Brain microvascular endothelial cell (primary cell): ENCODE results near the gene ARHGEF16.
A peak's percentile ranks its signal among the peaks of the same experiment; 100 is the strongest.

Experiments
- DNase-seq: peaks from one replicate; pipeline ENCODE4 v3.0.0-alpha.2; 2020
- H3K27ac ChIP-seq: fragments of 250-450 bp; sonication (Bioruptor Pico); 2 replicates; pipeline ENCODE4 v1.5.1; 2020; ENCODE audit warnings: mild to moderate bottlenecking, moderate library complexity
- H3K27me3 ChIP-seq: fragments of 250-450 bp; sonication (Bioruptor Pico); replicated peaks from 2 replicates; pipeline ENCODE4 v1.5.1; 2020; ENCODE audit warnings: mild to moderate bottlenecking
- H3K36me3 ChIP-seq: fragments of 250-450 bp; sonication (Bioruptor Pico); replicated peaks from 2 replicates; pipeline ENCODE4 v1.5.1; 2020; ENCODE audit warnings: mild to moderate bottlenecking
- H3K4me3 ChIP-seq: 2 replicates; pipeline ENCODE4 v1.5.1; 2011; ENCODE audit warnings: low read depth, mild to moderate bottlenecking, control low read depth, low read length, moderate library complexity
- in situ Hi-C: cut with HindIII; loops from 2 replicates; pipeline ENCODE4 v1.10.0; 2017; ENCODE audit warnings: low sequenced_read_pairs, low pct_ligation_motif_present
- TF ChIP-seq, protein P1 (sequence below): IDR thresholded peaks from 2 replicates; pipeline ENCODE4 v1.5.1; 2011; ENCODE audit warnings: low read depth, mild to moderate bottlenecking, moderate library complexity, low read length, control low read depth, inconsistent platforms; ENCODE audit errors: missing control alignments

ARHGEF16 gene

DNA sequence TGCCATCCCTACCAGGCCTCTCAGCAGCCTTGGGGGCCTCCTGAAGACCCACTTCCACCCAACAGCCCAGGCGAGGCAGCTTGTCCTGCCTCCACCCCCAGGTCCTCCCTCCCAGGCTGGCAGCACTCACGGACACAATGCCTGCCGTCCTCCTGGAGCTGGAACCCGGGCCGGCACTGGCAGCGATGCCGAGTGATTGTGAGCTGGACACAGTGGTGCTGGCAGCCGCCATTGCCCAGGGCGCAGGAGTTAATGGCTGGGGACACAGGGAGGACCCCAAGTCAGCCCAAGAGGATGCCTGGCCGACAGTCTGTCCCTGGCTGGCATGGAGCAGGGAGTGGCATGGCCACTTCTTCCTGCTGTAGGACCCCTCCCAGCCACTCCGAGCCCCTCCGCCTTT is 60.8 kb downstream of the ARHGEF16 start:
- no peak for DNase-seq
- TF ChIP-seq, protein P1, sequence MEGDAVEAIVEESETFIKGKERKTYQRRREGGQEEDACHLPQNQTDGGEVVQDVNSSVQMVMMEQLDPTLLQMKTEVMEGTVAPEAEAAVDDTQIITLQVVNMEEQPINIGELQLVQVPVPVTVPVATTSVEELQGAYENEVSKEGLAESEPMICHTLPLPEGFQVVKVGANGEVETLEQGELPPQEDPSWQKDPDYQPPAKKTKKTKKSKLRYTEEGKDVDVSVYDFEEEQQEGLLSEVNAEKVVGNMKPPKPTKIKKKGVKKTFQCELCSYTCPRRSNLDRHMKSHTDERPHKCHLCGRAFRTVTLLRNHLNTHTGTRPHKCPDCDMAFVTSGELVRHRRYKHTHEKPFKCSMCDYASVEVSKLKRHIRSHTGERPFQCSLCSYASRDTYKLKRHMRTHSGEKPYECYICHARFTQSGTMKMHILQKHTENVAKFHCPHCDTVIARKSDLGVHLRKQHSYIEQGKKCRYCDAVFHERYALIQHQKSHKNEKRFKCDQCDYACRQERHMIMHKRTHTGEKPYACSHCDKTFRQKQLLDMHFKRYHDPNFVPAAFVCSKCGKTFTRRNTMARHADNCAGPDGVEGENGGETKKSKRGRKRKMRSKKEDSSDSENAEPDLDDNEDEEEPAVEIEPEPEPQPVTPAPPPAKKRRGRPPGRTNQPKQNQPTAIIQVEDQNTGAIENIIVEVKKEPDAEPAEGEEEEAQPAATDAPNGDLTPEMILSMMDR: no peak
- H3K36me3 ChIP-seq: no peaks in the 10 kb centered on the region
- in situ Hi-C loops: no loop called here
- no peak overlapping the region for H3K4me3 ChIP-seq
- H3K27me3 ChIP-seq: no peaks in the 10 kb centered on the region
- H3K27ac ChIP-seq: no peak overlapping the region

DNA sequence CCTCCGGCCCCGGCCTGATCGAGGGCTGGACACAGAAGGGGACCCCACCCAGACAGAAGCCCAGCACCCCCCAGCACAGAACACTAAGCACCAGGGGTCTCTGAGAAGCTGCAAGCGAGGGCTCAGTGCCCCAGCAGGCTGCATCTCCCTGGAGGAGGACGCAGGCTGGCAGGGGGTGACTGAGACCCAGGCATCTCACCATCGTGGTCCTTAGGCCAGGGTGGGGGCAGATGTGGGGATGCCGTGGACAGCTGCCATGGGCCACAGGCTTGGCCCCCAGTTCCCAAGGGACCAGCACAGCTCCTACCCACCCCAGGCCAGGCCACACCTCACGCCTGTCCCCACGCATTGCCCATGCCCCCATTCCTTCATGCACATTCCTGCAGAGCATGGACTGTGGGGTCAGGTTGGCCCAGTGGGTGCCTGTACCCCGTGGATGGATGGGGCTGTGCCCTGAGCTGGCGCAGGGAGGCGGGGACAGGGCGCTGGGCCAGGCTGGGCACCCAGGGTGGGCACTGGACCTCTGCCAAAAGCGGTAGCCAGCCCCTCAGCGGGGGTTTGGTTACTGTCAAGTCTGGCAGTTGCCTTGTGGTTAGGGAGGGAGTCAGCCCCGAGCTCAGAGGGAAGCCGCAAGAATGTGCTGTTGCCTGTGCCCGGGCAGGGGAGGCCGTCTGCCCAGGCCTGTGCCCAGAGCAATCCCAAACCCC is 61.5 kb downstream of the ARHGEF16 start:
- Histone ChIP-seq H3K36me3 (no peaks in the 10 kb centered on the region), H3K4me3 (no peak overlapping the region), H3K27me3 (no peaks in the 10 kb centered on the region), H3K27ac (no peak overlapping the region)
- TF ChIP-seq, protein P1: no peak
- peak; percentile 14 for DNase-seq
- in situ Hi-C loops: no loop called here

DNA sequence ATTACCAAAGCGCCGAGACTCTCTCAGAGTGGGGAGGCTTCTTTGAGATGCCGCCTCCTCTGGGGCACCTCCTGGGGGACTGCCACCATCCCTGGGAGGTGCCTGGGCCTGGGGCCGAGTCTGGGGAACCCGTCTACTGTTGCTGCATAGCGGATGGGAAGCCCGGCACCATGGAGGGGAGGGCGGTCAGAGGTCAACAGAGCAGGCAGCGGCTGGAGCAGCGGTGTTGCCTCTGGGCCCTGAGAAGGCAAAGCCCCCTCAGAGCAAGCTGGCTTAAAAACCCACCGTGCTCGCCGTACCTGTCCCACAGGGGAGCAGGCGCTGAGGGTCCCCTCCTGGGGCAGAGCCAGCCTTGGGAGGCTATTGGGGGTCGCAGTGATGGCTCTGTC is 62.0 kb downstream of the ARHGEF16 start:
- Histone ChIP-seq H3K36me3 (no peaks in the 10 kb centered on the region), H3K4me3 (no peak overlapping the region), H3K27me3 (no peaks in the 10 kb centered on the region), H3K27ac (no peak overlapping the region)
- TF ChIP-seq, protein P1: no peak
- in situ Hi-C loops: no loop called here
- no peak for DNase-seq

DNA sequence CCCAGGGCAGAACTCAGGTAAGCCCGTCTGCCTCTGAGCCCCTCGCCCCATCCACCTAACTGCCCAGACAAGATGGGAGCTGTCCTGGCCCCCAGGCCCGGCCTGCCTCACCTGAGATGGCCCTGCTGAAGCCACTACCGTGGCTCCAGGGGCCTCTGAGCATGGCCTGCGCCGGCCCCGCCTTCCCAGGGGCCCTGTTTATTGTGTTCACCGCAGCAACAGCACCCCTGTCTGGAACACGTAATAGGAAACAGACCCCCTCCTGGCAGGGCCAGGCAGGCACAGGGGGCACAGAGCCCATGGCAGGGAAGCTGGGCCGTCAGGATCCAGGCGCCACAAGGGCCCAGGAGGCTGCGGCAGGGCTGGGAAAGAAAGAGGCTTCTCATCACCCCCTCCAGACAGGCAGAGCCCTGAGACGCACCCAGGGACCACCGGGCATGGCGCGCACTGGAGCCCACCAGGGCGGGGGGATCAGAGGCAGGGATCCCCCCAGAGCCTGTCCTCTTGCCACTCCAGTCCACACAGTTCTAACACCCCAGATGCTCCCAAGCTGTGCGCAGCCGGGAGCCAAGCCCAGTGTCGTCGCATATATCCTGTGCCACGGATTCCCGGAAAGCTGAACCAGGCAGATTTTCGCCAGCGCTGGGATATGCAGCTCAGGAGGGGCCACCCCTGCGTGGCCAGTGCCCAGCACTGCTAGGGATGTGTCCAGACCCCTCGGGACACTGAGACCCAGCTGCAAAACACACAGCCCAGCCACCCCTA is 62.6 kb downstream of the ARHGEF16 start:
- no peaks in the 10 kb centered on the region for H3K36me3 ChIP-seq
- TF ChIP-seq, protein P1: no peak

DNA sequence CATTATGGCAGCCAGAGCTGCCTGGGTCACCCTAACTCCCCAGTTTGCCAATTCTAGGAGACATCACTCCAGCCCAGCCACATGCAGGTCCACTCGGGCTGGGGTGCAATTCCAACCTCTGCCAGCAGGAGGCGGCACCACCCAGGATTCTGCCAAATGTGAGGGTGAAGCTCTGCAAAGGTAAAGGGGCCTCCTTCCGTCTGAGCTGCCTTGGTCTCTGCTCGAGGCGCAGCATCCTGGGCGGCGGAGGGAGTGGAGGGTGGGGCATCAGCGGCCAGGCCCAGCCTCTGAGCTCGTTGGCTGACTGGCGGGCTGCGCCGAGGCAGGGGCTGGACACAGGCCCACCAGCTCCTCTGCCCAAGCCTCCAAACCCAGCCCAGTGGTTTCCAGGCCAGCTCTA is 63.8 kb downstream of the ARHGEF16 start:
- H3K4me3 ChIP-seq: no peak overlapping the region
- no peak for DNase-seq
- no peak overlapping the region for H3K27ac ChIP-seq
- no peaks in the 10 kb centered on the region for H3K27me3 ChIP-seq
- in situ Hi-C loops: no loop called here
- TF ChIP-seq, protein P1: peak; percentile 87
- no peaks in the 10 kb centered on the region for H3K36me3 ChIP-seq

More for the DNA sequence above, 62.6 kb downstream of the ARHGEF16 start:
- in situ Hi-C loops: no loop called here
- Histone ChIP-seq H3K4me3 (no peak overlapping the region), H3K27ac (no peak overlapping the region), H3K27me3 (no peaks in the 10 kb centered on the region)
- DNase-seq: no peak
